A549 (cell line): ENCODE measurements around the gene SP6.

ENCODE experiments used
- KDM5A ChIP-seq: fragments of 200-600 bp; sonication (generic); IDR thresholded peaks from 2 replicates; pipeline ENCODE4 v1.6.1; 2016; ENCODE audit warnings: antibody characterized with exemption, mild to moderate bottlenecking
- PHF8 ChIP-seq: fragments of 200-600 bp; sonication (generic); IDR thresholded peaks from 2 replicates; pipeline ENCODE4 v1.6.1; 2016; ENCODE audit warnings: low read depth, mild to moderate bottlenecking, antibody characterized with exemption, moderate library complexity, borderline replicate concordance
- POLR2A ChIP-seq: IDR thresholded peaks from 2 replicates; pipeline ENCODE4 v1.6.1; 2012; ENCODE audit warnings: mild to moderate bottlenecking, low read length
- ZFP36 ChIP-seq: fragments of 450-650 bp; IDR thresholded peaks from 2 replicates; pipeline ENCODE4 v1.6.1; 2014; ENCODE audit warnings: borderline replicate concordance; ENCODE audit not compliant: partially characterized antibody
- TF ChIP-seq, protein P1 (sequence below): fragments of >200 bp; sonication (Bioruptor Twin); formaldehyde crosslinking; IDR thresholded peaks from 3 replicates; pipeline ENCODE4 v1.5.1; 2016
- TF ChIP-seq, protein P2 (sequence below): fragments of 450-650 bp; IDR thresholded peaks from 2 replicates; pipeline ENCODE4 v1.6.1; 2014; ENCODE audit warnings: antibody characterized with exemption
- TF ChIP-seq, protein P3 (sequence below): IDR thresholded peaks from 2 replicates; pipeline ENCODE4 v1.6.1; 2012
- TF ChIP-seq, protein P4 (sequence below): IDR thresholded peaks from 2 replicates; pipeline ENCODE4 v1.6.1; 2012; ENCODE audit warnings: low read depth, borderline replicate concordance
- TF ChIP-seq, protein P5 (sequence below): fragments of 200-600 bp; sonication (generic); IDR thresholded peaks from 2 replicates; pipeline ENCODE4 v1.6.1; 2016; ENCODE audit warnings: antibody characterized with exemption, mild to moderate bottlenecking, moderate library complexity

DNA sequence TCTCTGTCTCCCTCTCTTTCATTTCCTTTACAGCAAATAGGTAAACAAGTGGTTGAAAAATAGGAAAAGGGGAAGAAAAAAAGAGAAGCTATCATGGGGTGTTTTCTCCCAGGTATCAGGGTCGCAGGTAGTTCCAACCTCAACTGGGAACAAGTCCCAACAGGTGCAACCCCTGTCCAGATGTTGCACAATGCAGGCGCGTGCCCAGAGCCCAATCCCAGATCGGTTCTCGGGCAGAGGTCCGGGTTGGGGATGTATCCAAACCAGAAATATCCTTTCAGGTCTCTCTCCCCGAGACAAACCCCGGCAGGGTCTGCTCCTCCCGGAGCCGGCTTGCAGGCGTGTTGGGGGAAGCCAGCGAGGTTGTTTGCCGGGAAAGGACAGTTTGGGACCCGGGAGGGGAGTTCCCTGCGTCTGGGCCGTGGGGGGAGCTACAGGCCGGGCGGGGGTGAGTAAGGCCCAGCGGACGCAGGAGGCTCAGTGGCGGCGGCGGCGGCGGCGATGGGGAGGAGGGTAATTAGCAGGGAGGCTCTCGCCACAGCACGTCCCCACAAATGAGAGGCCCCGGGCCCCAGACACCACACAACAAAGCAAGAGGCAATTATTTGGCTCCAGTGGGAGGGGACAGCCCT is 21.2 kb upstream of the SP6 start:
- TF ChIP-seq, protein P1, sequence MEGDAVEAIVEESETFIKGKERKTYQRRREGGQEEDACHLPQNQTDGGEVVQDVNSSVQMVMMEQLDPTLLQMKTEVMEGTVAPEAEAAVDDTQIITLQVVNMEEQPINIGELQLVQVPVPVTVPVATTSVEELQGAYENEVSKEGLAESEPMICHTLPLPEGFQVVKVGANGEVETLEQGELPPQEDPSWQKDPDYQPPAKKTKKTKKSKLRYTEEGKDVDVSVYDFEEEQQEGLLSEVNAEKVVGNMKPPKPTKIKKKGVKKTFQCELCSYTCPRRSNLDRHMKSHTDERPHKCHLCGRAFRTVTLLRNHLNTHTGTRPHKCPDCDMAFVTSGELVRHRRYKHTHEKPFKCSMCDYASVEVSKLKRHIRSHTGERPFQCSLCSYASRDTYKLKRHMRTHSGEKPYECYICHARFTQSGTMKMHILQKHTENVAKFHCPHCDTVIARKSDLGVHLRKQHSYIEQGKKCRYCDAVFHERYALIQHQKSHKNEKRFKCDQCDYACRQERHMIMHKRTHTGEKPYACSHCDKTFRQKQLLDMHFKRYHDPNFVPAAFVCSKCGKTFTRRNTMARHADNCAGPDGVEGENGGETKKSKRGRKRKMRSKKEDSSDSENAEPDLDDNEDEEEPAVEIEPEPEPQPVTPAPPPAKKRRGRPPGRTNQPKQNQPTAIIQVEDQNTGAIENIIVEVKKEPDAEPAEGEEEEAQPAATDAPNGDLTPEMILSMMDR, result no peak
- TF ChIP-seq, protein P2, sequence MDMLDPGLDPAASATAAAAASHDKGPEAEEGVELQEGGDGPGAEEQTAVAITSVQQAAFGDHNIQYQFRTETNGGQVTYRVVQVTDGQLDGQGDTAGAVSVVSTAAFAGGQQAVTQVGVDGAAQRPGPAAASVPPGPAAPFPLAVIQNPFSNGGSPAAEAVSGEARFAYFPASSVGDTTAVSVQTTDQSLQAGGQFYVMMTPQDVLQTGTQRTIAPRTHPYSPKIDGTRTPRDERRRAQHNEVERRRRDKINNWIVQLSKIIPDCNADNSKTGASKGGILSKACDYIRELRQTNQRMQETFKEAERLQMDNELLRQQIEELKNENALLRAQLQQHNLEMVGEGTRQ, result no peak
- TF ChIP-seq PHF8, result no peak
- no peak for TF ChIP-seq KDM5A
- TF ChIP-seq, protein P3, sequence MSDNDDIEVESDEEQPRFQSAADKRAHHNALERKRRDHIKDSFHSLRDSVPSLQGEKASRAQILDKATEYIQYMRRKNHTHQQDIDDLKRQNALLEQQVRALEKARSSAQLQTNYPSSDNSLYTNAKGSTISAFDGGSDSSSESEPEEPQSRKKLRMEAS, result no peak
- TF ChIP-seq, protein P4, sequence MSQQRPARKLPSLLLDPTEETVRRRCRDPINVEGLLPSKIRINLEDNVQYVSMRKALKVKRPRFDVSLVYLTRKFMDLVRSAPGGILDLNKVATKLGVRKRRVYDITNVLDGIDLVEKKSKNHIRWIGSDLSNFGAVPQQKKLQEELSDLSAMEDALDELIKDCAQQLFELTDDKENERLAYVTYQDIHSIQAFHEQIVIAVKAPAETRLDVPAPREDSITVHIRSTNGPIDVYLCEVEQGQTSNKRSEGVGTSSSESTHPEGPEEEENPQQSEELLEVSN, result no peak
- TF ChIP-seq, protein P5, sequence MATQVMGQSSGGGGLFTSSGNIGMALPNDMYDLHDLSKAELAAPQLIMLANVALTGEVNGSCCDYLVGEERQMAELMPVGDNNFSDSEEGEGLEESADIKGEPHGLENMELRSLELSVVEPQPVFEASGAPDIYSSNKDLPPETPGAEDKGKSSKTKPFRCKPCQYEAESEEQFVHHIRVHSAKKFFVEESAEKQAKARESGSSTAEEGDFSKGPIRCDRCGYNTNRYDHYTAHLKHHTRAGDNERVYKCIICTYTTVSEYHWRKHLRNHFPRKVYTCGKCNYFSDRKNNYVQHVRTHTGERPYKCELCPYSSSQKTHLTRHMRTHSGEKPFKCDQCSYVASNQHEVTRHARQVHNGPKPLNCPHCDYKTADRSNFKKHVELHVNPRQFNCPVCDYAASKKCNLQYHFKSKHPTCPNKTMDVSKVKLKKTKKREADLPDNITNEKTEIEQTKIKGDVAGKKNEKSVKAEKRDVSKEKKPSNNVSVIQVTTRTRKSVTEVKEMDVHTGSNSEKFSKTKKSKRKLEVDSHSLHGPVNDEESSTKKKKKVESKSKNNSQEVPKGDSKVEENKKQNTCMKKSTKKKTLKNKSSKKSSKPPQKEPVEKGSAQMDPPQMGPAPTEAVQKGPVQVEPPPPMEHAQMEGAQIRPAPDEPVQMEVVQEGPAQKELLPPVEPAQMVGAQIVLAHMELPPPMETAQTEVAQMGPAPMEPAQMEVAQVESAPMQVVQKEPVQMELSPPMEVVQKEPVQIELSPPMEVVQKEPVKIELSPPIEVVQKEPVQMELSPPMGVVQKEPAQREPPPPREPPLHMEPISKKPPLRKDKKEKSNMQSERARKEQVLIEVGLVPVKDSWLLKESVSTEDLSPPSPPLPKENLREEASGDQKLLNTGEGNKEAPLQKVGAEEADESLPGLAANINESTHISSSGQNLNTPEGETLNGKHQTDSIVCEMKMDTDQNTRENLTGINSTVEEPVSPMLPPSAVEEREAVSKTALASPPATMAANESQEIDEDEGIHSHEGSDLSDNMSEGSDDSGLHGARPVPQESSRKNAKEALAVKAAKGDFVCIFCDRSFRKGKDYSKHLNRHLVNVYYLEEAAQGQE, result no peak
- no peak for TF ChIP-seq POLR2A
- TF ChIP-seq ZFP36, result no peak
